H1 (cell line): ENCODE data around the gene SHC1. TPM values are rescaled to one million over a fixed set of nuclear protein-coding genes. Genes with fewer than 3 reads are reported as not detected.
A peak's percentile ranks its signal among the peaks of the same experiment; 100 is the strongest.

ENCODE experiments used
- ATF2 ChIP-seq: IDR thresholded peaks from 2 replicates; pipeline ENCODE4 v1.6.1; 2012; ENCODE audit warnings: low read length, inconsistent platforms
- BCL11A ChIP-seq, 2 experiments: IDR thresholded peaks; one replicate each; pipeline ENCODE4 v1.6.1; 2011; ENCODE audit warnings: low read depth in 2 of 2, low read length in 2 of 2, mild to moderate bottlenecking in 2 of 2
- BRCA1 ChIP-seq: IDR thresholded peaks from 2 replicates; pipeline ENCODE4 v1.6.1; 2012; ENCODE audit warnings: low read depth, low read length, improper control_type of control experiment
- CBX5 ChIP-seq: fragments of 300-800, 300-1000 bp; sonication (generic); IDR thresholded peaks from 2 replicates; pipeline ENCODE4 v1.7.1; 2016; ENCODE audit warnings: antibody characterized with exemption, low read length, low read depth
- CBX8 ChIP-seq: fragments of 300-800, 300-1000 bp; sonication (generic); IDR thresholded peaks from 2 replicates; pipeline ENCODE4 v1.7.1; 2016; ENCODE audit warnings: low read depth, low read length, borderline replicate concordance
- CEBPB ChIP-seq: IDR thresholded peaks from 2 replicates; pipeline ENCODE4 v1.6.1; 2012; ENCODE audit warnings: low read depth, low read length
- CHD1 ChIP-seq: IDR thresholded peaks from 2 replicates; pipeline ENCODE4 v1.6.1; 2012; ENCODE audit warnings: low read depth, low read length, improper control_type of control experiment
- CHD2 ChIP-seq: IDR thresholded peaks from 2 replicates; pipeline ENCODE4 v1.6.1; 2012; ENCODE audit warnings: low read length, improper control_type of control experiment
- EGR1 ChIP-seq: IDR thresholded peaks from 2 replicates; pipeline ENCODE4 v1.6.1; 2011; ENCODE audit warnings: low read depth, low read length, borderline replicate concordance
- EZH2 ChIP-seq: fragments of 200-600 bp; sonication (generic); IDR thresholded peaks from 2 replicates; pipeline ENCODE4 v1.7.1; 2012; ENCODE audit warnings: low read depth, mild to moderate bottlenecking, moderate library complexity, low read length, inconsistent platforms; ENCODE audit not compliant: severe bottlenecking
- JUND ChIP-seq: IDR thresholded peaks from 2 replicates; pipeline ENCODE4 v1.6.1; 2011; ENCODE audit warnings: mild to moderate bottlenecking, improper control_type of control experiment, low read length
- KDM5A ChIP-seq: fragments of 200-600 bp; IDR thresholded peaks from 2 replicates; pipeline ENCODE4 v1.7.1; 2012; ENCODE audit warnings: mild to moderate bottlenecking, low read length, inconsistent platforms, mixed read lengths
- NANOG ChIP-seq: IDR thresholded peaks from 2 replicates; pipeline ENCODE4 v1.6.1; 2011; ENCODE audit warnings: low read length, low read depth, mild to moderate bottlenecking, inconsistent platforms; ENCODE audit not compliant: insufficient read depth, poor library complexity, severe bottlenecking
- PHF8 ChIP-seq: fragments of 200-600 bp; sonication (generic); conservative IDR thresholded peaks from 2 replicates; pipeline ENCODE4 v1.7.1; 2012; ENCODE audit warnings: low read depth, mild to moderate bottlenecking, inconsistent platforms, low read length, moderate library complexity
- POLR2AphosphoS5 ChIP-seq: IDR thresholded peaks from 2 replicates; pipeline ENCODE4 v1.6.1; 2011; ENCODE audit warnings: low read depth, low read length
- RFX5 ChIP-seq: IDR thresholded peaks from 2 replicates; pipeline ENCODE4 v1.6.1; 2011; ENCODE audit warnings: low read depth, low read length, improper control_type of control experiment, borderline replicate concordance
- RNF2 ChIP-seq: fragments of 200-900, 300-1000 bp; sonication (generic); IDR thresholded peaks from 2 replicates; pipeline ENCODE4 v1.7.1; 2016; ENCODE audit warnings: borderline replicate concordance, low read depth, mild to moderate bottlenecking, antibody characterized with exemption, low read length; ENCODE audit not compliant: poor library complexity, severe bottlenecking; ENCODE audit errors: missing control alignments
- SAP30 ChIP-seq: fragments of 300-600 bp; sonication (generic); IDR thresholded peaks from 2 replicates; pipeline ENCODE4 v1.7.1; 2012; ENCODE audit warnings: low read length, moderate library complexity, mild to moderate bottlenecking, inconsistent platforms; ENCODE audit not compliant: insufficient read depth, insufficient replicate concordance
- SIRT6 ChIP-seq: IDR thresholded peaks from one replicate; pipeline ENCODE4 v1.7.1; 2012; ENCODE audit warnings: low read length, inconsistent platforms
- TEAD4 ChIP-seq: IDR thresholded peaks from 2 replicates; pipeline ENCODE4 v1.6.1; 2012; ENCODE audit warnings: low read depth, low read length, inconsistent platforms, mixed read lengths
- polyA plus RNA-seq, 7 experiments: library from polyadenylated mRNA; depleted of rRNA in 3 of 7; stranded (reverse) in 5 of 7; unstranded in 2 of 7; fragments of >200 nt in 5 of 7; fragments of 200-250 nt in 2 of 7; gene quantifications; 1 replicate in 5 of 7; 2 replicates in 1 of 7; 4 replicates in 1 of 7; pipeline versions ENCODE4 v1.2.1 to v1.2.3, GENCODE V29; 2011 to 2013; ENCODE audit warnings: missing spikeins in 2 of 7, mixed read lengths in 2 of 7
- total RNA-seq: library from RNA; stranded (reverse); fragmentation: NEBNext Ultra II Directional; extraction: Animal tissue kit (Norgen Biotek cat#: 25700); gene quantifications from 2 replicates; pipeline ENCODE4 v1.2.1, GENCODE V29; 2021

The SHC1 gene
- total and polyA plus RNA-seq, 2 of the 8 experiments (the other 6 are each of a cell fraction or from before 2014, with no cell fraction given): 177 to 212 TPM

- TF ChIP-seq CHD1 (no peak), RFX5 (no peak), ATF2 (no peak; the same call in 1 of the 2 replicates), BCL11A (IDR thresholded peaks at IDR 0.05; ENCODE audit: low read depth in 2 of 2, low read length in 2 of 2) (no peak), NANOG (no peak), EZH2 (no peak), RNF2 (no peak), KDM5A (no peak), BRCA1 (no peak), CEBPB (no peak), SAP30 (peak; percentile 17), POLR2AphosphoS5 (no peak; the same call in 1 of the 2 replicates), CBX8 (no peak), SIRT6 (no peak), CBX5 (no peak), JUND (no peak), CHD2 (peak; percentile 15; the same call in 1 of the 2 replicates), PHF8 (peak; percentile 33; the same call in 1 of the 2 replicates), EGR1 (no peak), TEAD4 (no peak)
- TF ChIP-seq, all 59 proteins: peak for 12
Measured at GRCh38 chr1:154955718-154956543, 14.6 kb downstream of the SHC1 start, which contains the start of gene PBXIP1 (continued).
